Activated B cell treated with CpG ODN at 0.5 μM for 24 hours (primary cell): ENCODE measurements around the gene SUOX. TPM values are rescaled to one million over a fixed set of nuclear protein-coding genes. Genes with fewer than 3 reads are reported as not detected.

ENCODE experiments used
- ATAC-seq: fragments of 200-7000 bp; cut with Tn5 transposase; one replicate; pipeline ENCODE4 v1.10.0; 2021; ENCODE audit warnings: low read depth, mild to moderate bottlenecking, moderate library complexity
- CTCF ChIA-PET: fragments of 350-600 bp; sonication (Branson Sonifier 250); formaldehyde crosslinking; loops from one replicate; lab custom pipeline; 2021; ENCODE audit warnings: antibody characterized with exemption; lab: Charles Lee
- POLR2A ChIA-PET: fragments of 350-600 bp; sonication (Branson Sonifier 250); formaldehyde crosslinking; loops from one replicate; lab custom pipeline; 2021; ENCODE audit warnings: antibody characterized with exemption; lab: Charles Lee
- DNase-seq: peaks from one replicate; pipeline ENCODE4 v3.0.0; 2022
- H3K27ac Mint-ChIP-seq: one replicate; pipeline ENCODE4 v1.8.0; 2020; ENCODE audit warnings: mixed read lengths
- H3K27me3 Mint-ChIP-seq: one replicate; pipeline ENCODE4 v1.8.0; 2021; ENCODE audit warnings: mixed read lengths
- H3K36me3 Mint-ChIP-seq: one replicate; pipeline ENCODE4 v1.8.0; 2021; ENCODE audit warnings: low read depth, mixed read lengths
- H3K4me1 Mint-ChIP-seq: one replicate; pipeline ENCODE4 v1.8.0; 2021; ENCODE audit warnings: mixed read lengths
- H3K4me3 Mint-ChIP-seq: one replicate; pipeline ENCODE4 v1.8.0; 2020; ENCODE audit warnings: mild to moderate bottlenecking, mixed read lengths
- H3K9me3 Mint-ChIP-seq: one replicate; pipeline ENCODE4 v1.8.0; 2020; ENCODE audit warnings: mixed read lengths
- CTCF ChIP-seq: fragments of 200-600 bp; IDR thresholded peaks from one replicate; pipeline ENCODE4 v1.8.0; 2022; ENCODE audit warnings: antibody characterized with exemption, mild to moderate bottlenecking
- intact Hi-C: fragments of 100-400 bp; cut with micrococcal nuclease; formaldehyde crosslinking; loops from one replicate; pipeline ENCODE4 v1.15.1; 2024
- total RNA-seq: library from RNA; stranded (reverse); gene quantifications from 2 replicates; pipeline ENCODE4 v1.2.3, GENCODE V29; 2022

Gene SUOX
- total RNA-seq, 1 donor from 2014 or later = 5.6 TPM

GRCh38 chr12:56020423-56021184 lies 23.5 kb downstream of the SUOX start, which contains the start of gene IKZF4:
TSS of gene IKZF4 (plus strand) at chr12:56021043. CDS start at chr12:56021494, 451 bp downstream.
- ATAC-seq (peak; percentile 34), DNase-seq (no peak)
- no peak for TF ChIP-seq CTCF
- Mint-ChIP-seq H3K27ac (no peak within 1 kb of the TSS), H3K9me3 (no peaks in the 10 kb centered on the region), H3K36me3 (peaks cover 5% of the 10 kb centered on the region), H3K27me3 (no peaks in the 10 kb centered on the region), H3K4me1 (peaks cover 9% of the 10 kb centered on the region), H3K4me3 (peak within 1 kb of the TSS; percentile 66)
- intact Hi-C loops = no loop called here
- ChIA-PET CTCF (no interaction called here), POLR2A (interaction anchor here (0.5 to 1.4 kb wide), 3 partner anchors 13 to 191 kb away, joined by 3 to 5 read pairs (median 3); no protein-coding TSS in a partner anchor)

GRCh38 chr12:56021889-56022497 lies 24.9 kb downstream of the SUOX start:
- intact Hi-C loops = no loop called here
- peaks cover 9% of the 10 kb centered on the region for H3K4me1 Mint-ChIP-seq
- H3K27ac Mint-ChIP-seq = no peak overlapping the region
- H3K27me3 Mint-ChIP-seq = no peaks in the 10 kb centered on the region
- ChIA-PET POLR2A (interaction anchor here (0.6 to 1.4 kb wide), 3 partner anchors 15 to 25 kb away, joined by 3 to 7 read pairs (median 4); no protein-coding TSS in a partner anchor), CTCF (no interaction called here)
- ATAC-seq (no peak), DNase-seq (no peak)
- no peak overlapping the region for H3K4me3 Mint-ChIP-seq
- H3K36me3 Mint-ChIP-seq = peaks cover 5% of the 10 kb centered on the region
- no peak for TF ChIP-seq CTCF
- no peaks in the 10 kb centered on the region for H3K9me3 Mint-ChIP-seq

GRCh38 chr12:56028511-56029165 lies 31.6 kb downstream of the SUOX start:
- POLR2A ChIA-PET = interaction anchor here (0.7 kb wide), 2 partner anchors 11 to 58 kb away, joined by 3 read pairs; no protein-coding TSS in a partner anchor

DNA sequence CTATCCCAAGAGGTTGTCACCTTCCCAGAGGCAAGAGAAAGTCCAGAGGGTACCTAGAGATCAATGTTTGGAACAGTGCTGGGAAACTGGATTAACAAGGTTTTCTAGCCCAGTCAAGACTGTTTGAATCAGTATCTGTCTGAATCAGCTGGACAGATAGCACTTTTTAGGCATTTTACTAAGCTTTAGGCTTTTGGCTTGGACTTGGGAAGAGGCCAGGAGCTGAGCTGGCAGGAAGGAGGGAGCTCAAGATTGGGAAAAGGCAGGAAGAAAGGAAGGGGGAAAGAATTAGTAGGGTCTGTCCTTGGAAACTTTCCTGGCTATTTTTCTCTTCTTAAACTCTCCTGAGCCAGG lies 32.1 kb downstream of the SUOX start:
- no peak for ATAC-seq
- TF ChIP-seq CTCF = no peak
- no peak overlapping the region for H3K27ac Mint-ChIP-seq
- ChIA-PET CTCF (interaction anchor here (0.8 to 4.2 kb wide), 7 partner anchors 10 to 291 kb away, joined by 3 to 26 read pairs (median 4); partner anchors contain the start of gene SUOX), POLR2A (interaction anchor here (0.6 to 0.9 kb wide), 3 partner anchors 11 to 22 kb away, joined by 3 read pairs; no protein-coding TSS in a partner anchor)
- no peak for DNase-seq
- no peaks in the 10 kb centered on the region for H3K4me1 Mint-ChIP-seq
- H3K27me3 Mint-ChIP-seq = no peaks in the 10 kb centered on the region
- no peak overlapping the region for H3K4me3 Mint-ChIP-seq
- no peaks in the 10 kb centered on the region for H3K9me3 Mint-ChIP-seq
- peaks cover 12% of the 10 kb centered on the region for H3K36me3 Mint-ChIP-seq
- intact Hi-C loops = loop anchor here (1.0 kb wide), 2 partner anchors 33 to 291 kb away; no protein-coding TSS in a partner anchor

More at GRCh38 chr12:56028511-56029165, 31.6 kb downstream of the SUOX start:
- H3K4me1 Mint-ChIP-seq = no peaks in the 10 kb centered on the region
- no peaks in the 10 kb centered on the region for H3K27me3 Mint-ChIP-seq
- H3K4me3 Mint-ChIP-seq = no peak overlapping the region
- no peak for TF ChIP-seq CTCF
- intact Hi-C loops = loop anchor here (1.0 kb wide), 2 partner anchors 32 to 290 kb away; no protein-coding TSS in a partner anchor
- ATAC-seq = no peak
- H3K9me3 Mint-ChIP-seq = no peaks in the 10 kb centered on the region
- CTCF ChIA-PET = interaction anchor here (0.8 to 4.2 kb wide), 7 partner anchors 10 to 290 kb away, joined by 3 to 26 read pairs (median 4); partner anchors contain the start of gene SUOX
- no peak overlapping the region for H3K27ac Mint-ChIP-seq
- DNase-seq = no peak
- H3K36me3 Mint-ChIP-seq = peaks cover 12% of the 10 kb centered on the region
